Testis (tissue), 3 donors: ENCODE measurements around the gene WFIKKN2. TPM values are rescaled to one million over a fixed set of nuclear protein-coding genes. Genes with fewer than 3 reads are reported as not detected.

Experiments
- DNase-seq: peaks from one replicate; pipeline ENCODE4 v3.0.0-alpha.2; 2019
- H3K27ac ChIP-seq, 2 donors: fragments of 200-600 bp; sonication (generic); one replicate each; pipeline ENCODE4 v1.5.1; 2019
- H3K27me3 ChIP-seq: fragments of 200-600 bp; sonication (generic); one replicate; pipeline ENCODE4 v1.5.1; 2019
- H3K36me3 ChIP-seq: fragments of 200-600 bp; sonication (generic); one replicate; pipeline ENCODE4 v1.5.1; 2017; ENCODE audit warnings: low read depth; ENCODE audit errors: missing control alignments
- H3K4me1 ChIP-seq: fragments of 200-600 bp; sonication (generic); one replicate; pipeline ENCODE4 v1.5.1; 2019
- H3K4me3 ChIP-seq, 2 donors: fragments of 200-600 bp; sonication (generic); one replicate each; pipeline ENCODE4 v1.5.1; 2017 to 2019
- H3K9me3 ChIP-seq: fragments of 200-600 bp; sonication (generic); one replicate; pipeline ENCODE4 v1.5.1; 2017
- POLR2A ChIP-seq: fragments of 450-650 bp; IDR thresholded peaks from one replicate; pipeline ENCODE4 v1.6.1; 2017; ENCODE audit warnings: antibody characterized with exemption, mild to moderate bottlenecking, moderate library complexity
- WGBS, 2 donors: methylation state at CpG; one replicate each; pipeline ENCODE4 v1.1.5; 2018; 5-methylcytosine and 5-hydroxymethylcytosine counted together
- intact Hi-C: fragments of 100-400 bp; cut with DNase I; formaldehyde crosslinking; loops from one replicate; pipeline ENCODE4 v1.15.1; 2023; ENCODE audit warnings: low total_unique reads
- polyA plus RNA-seq: library from polyadenylated mRNA; stranded (reverse); fragments of 350-450 nt; fragmentation: Illumina TruSeq; extraction: RNeasy Lipid Tissue Mini Kit (QIAGEN cat#74804); gene quantifications from one replicate; pipeline ENCODE4 v1.2.3, GENCODE V29; 2014; ENCODE audit warnings: low read depth, low replicate concordance; ENCODE audit not compliant: insufficient read depth
- total RNA-seq, 2 donors: library from RNA; depleted of rRNA; stranded (reverse); fragments of >200 nt; gene quantifications; one replicate each; pipeline ENCODE4 v1.2.3, GENCODE V29; 2016
- TF ChIP-seq, protein P1 (sequence below), 3 experiments: fragments of 450-650 bp in 2 of 3; fragments of 200-600 bp in 1 of 3; sonication (generic) in 1 of 3; IDR thresholded peaks; one replicate each; pipeline ENCODE4 v1.5.1; 2016 to 2019; ENCODE audit warnings: antibody characterized with exemption in 3 of 3, mild to moderate bottlenecking in 2 of 3, moderate library complexity in 1 of 3

WFIKKN2 gene
- total and polyA plus RNA-seq, 3 donors from 2014 or later: 3.7 to 7.3 (median 6.8) TPM

DNA sequence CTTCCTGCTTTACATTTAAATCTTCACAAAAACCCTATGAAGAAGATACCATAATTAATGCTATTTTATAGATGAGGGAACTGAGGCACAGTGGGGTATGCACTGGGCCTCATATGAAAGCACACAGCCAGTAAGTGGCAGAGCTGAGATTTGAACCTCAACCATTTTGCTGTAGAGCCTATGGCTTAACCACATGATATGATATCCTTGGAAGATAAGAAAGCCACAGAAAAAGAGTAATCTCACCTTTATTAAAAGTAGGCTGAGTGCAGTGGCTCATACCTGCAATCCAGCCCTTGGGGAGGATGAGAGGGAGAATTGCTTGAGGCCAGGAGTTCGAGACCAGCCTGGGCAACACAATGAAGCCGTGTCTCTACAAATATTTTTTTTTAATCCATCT, 45.8 kb downstream of the WFIKKN2 start:
- no peak for DNase-seq
- no peaks in the 10 kb centered on the region for H3K4me1 ChIP-seq
- H3K27me3 ChIP-seq: no peaks in the 10 kb centered on the region
- H3K9me3 ChIP-seq: no peaks in the 10 kb centered on the region
- no peak overlapping the region for H3K27ac ChIP-seq
- intact Hi-C loops: no loop called here
- no peaks in the 10 kb centered on the region for H3K36me3 ChIP-seq
- WGBS, 2 donors: 92 to 100% methylated on average over 2 of the region's 2 CpGs
- no peak overlapping the region for H3K4me3 ChIP-seq
- TF ChIP-seq, protein P1, sequence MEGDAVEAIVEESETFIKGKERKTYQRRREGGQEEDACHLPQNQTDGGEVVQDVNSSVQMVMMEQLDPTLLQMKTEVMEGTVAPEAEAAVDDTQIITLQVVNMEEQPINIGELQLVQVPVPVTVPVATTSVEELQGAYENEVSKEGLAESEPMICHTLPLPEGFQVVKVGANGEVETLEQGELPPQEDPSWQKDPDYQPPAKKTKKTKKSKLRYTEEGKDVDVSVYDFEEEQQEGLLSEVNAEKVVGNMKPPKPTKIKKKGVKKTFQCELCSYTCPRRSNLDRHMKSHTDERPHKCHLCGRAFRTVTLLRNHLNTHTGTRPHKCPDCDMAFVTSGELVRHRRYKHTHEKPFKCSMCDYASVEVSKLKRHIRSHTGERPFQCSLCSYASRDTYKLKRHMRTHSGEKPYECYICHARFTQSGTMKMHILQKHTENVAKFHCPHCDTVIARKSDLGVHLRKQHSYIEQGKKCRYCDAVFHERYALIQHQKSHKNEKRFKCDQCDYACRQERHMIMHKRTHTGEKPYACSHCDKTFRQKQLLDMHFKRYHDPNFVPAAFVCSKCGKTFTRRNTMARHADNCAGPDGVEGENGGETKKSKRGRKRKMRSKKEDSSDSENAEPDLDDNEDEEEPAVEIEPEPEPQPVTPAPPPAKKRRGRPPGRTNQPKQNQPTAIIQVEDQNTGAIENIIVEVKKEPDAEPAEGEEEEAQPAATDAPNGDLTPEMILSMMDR (IDR thresholded peaks at IDR 0.05): no peak
- no peak for TF ChIP-seq POLR2A

DNA sequence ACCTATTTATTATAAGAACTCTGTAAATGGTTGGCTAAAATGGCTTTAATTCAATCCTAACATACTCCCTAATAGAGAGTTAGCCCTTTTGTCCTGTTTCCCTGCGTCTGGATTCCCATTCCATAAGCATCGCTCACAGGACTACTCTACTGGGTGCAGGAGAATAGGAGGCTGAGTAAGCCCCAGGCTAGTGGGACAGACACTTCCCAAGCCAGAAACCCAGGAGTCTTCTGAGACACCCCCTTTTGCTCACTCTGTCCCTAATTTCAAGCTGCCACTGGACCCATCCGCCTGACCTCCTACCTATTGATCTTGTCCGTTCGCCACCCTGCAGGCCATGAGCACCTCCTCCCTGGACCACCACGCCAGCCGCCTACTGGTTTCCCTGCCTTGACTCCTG, 47.5 kb downstream of the WFIKKN2 start:
- 95 to 99% methylated on average over 7 of the region's 7 CpGs for WGBS, 2 donors
- DNase-seq: no peak
- no peaks in the 10 kb centered on the region for H3K36me3 ChIP-seq
- no peak for TF ChIP-seq POLR2A
- TF ChIP-seq, protein P1 (IDR thresholded peaks at IDR 0.05): no peak
- intact Hi-C loops: no loop called here
- H3K4me1 ChIP-seq: no peaks in the 10 kb centered on the region
- no peak overlapping the region for H3K4me3 ChIP-seq
- no peaks in the 10 kb centered on the region for H3K27me3 ChIP-seq
- H3K9me3 ChIP-seq: no peaks in the 10 kb centered on the region
- H3K27ac ChIP-seq: no peak overlapping the region

DNA sequence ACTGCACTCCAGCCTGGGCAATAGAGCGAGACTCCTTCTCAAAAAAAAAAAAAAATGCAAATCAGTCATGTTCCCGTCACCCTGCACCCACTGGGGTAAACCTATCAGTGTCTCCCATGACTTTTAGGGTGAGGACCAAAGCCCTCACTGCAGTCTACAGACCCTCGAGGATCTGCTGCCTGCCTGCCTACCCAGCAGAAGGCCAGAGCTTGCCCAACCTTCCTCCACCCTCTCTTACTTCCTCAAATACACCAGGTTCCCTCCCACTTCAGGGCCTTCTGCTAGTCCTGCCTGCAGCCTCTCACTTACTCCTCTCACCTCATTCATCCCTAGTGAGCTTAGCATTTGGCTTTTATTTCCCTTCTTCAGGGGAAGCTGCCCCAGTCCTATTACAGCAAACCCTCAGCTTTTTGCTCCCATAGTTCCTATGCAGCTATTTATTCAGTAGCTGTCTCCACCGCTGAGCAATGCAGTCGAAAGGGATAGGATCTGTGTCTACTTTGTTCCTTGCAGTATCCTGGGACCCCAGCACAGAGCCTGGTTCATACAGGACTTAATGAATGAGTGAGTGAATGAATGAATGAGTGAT, 48.6 kb downstream of the WFIKKN2 start:
- no peak for DNase-seq
- H3K9me3 ChIP-seq: no peaks in the 10 kb centered on the region
- no peaks in the 10 kb centered on the region for H3K36me3 ChIP-seq
- no peak for TF ChIP-seq POLR2A
- TF ChIP-seq, protein P1 (IDR thresholded peaks at IDR 0.05): no peak
- H3K27me3 ChIP-seq: no peaks in the 10 kb centered on the region
- intact Hi-C loops: no loop called here
- H3K4me3 ChIP-seq: no peak overlapping the region
- H3K27ac ChIP-seq: no peak overlapping the region
- 79 to 87% methylated on average over 5 of the region's 5 CpGs for WGBS, 2 donors
- no peaks in the 10 kb centered on the region for H3K4me1 ChIP-seq

DNA sequence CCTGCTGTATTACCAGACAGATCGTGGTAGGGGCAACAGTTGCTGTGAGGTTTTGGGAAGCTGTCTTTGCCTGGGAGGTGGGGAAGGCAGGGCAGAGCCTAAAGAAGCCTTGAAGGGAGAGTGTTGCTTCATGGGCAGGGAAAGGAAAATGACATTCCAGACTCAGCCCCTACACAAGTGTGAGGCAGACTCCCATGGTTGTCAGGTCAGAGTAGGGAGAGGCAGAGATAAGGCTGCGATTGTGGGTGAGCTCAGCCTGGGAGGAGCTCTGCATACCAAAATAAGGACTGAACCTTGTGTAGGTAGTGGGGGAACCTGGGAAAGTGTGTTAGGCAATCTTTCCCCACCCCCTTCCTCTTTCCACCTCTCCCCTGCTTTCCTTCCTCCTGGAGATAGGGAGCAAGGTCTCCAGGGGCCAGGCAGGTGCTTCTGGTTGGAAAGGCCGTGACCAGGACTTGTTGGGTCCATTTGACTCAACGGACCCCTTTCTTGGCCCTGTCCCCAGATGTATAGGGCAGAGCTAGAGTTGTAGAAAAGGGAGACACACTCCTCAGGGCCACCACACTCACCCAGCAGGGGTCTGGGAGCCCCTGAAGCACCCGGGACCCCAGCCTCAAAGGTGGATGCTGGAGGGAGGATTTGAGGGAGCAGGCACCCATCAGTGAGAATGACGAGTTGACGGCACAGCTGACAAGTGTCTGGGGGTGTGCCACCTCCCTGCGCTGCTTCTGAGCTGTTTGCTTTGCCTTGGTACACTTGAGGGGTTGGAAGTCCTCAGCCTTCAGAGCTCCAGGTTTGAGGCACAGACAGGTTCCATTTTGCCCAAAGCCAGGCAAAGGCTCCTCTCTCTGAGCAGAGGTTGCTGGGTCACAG, 49.3 kb downstream of the WFIKKN2 start:
- H3K27ac ChIP-seq: no peak overlapping the region
- no peaks in the 10 kb centered on the region for H3K27me3 ChIP-seq
- WGBS, 2 donors: 76 to 81% methylated on average over 5 to 8 of the region's 8 CpGs
- TF ChIP-seq POLR2A: no peak
- TF ChIP-seq, protein P1 (IDR thresholded peaks at IDR 0.05): no peak
- no peaks in the 10 kb centered on the region for H3K4me1 ChIP-seq
- no peak for DNase-seq
- intact Hi-C loops: no loop called here
- H3K4me3 ChIP-seq: no peak overlapping the region
- H3K36me3 ChIP-seq: no peaks in the 10 kb centered on the region
- no peaks in the 10 kb centered on the region for H3K9me3 ChIP-seq
